GM12891 (cell line): Measurements from ENCODE around the gene POMT1.

Experiments
- POLR2A ChIP-seq: IDR thresholded peaks from 2 replicates; pipeline ENCODE4 v1.6.1; 2011; ENCODE audit warnings: low read depth, low read length, control low read depth
- POLR2AphosphoS5 ChIP-seq: IDR thresholded peaks from 2 replicates; pipeline ENCODE4 v1.6.1; 2011; ENCODE audit warnings: low read depth, low read length, control low read depth
- SPI1 ChIP-seq: IDR thresholded peaks from 2 replicates; pipeline ENCODE4 v1.6.1; 2011; ENCODE audit warnings: low read depth, low read length, control low read depth
- TAF1 ChIP-seq: IDR thresholded peaks from 2 replicates; pipeline ENCODE4 v1.6.1; 2011; ENCODE audit warnings: low read depth, low read length, control low read depth

DNA sequence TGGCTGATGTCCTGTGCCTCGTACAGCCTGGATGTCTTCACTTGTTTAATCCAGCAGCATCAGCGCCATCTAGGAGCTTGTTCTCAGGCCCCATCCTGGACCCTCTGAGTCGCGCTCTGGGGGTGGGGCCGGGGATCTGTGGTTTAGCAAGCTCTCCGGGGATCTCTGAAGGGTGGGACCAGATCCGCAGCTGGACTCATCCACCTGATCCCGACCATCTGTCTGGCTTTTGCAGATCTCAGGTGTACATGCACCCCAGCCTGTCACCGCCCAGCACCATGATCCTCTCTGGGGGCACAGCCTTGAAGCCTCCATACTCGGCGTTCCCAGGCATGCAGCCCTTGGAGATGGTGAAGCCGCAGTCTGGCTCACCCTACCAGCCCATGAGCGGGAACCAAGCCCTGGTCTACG is 15.1 kb upstream of the POMT1 start:
- TF ChIP-seq POLR2AphosphoS5 (no peak), TAF1 (no peak), POLR2A (no peak), SPI1 (no peak)
